CD4-positive, alpha-beta T cell treated with Interleukin-21 for 1 hour (primary cell): ENCODE results near the gene RAPGEF2.
"Not testable (repeated sequence)": the region's sequence is repeated elsewhere in the genome, so short reads cannot be mapped to it uniquely, and the experiment has no call there.

Experiments used
- DNase-seq: peaks from one replicate; pipeline ENCODE4 v3.0.0-alpha.2; 2020

The RAPGEF2 gene

DNA sequence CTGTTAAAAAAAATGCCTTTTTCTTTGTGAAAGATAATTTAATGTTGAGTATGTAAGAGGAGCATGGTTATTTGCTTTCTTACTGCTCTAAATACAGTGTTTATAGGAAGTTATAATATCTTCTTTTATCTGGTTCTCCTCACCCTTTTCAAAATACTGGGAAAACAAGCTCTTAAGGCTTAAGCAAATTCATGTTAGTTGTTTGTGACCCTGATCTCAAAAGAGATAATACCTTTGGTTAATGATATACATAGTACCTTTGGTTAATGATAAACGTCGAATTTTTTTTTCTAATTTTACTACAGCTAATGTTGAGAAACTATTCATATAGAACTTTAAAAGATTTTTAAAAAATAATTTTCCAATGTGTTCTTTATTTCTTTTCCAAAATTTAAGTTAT is 180.1 kb downstream of the RAPGEF2 start:
- no peak for DNase-seq

DNA sequence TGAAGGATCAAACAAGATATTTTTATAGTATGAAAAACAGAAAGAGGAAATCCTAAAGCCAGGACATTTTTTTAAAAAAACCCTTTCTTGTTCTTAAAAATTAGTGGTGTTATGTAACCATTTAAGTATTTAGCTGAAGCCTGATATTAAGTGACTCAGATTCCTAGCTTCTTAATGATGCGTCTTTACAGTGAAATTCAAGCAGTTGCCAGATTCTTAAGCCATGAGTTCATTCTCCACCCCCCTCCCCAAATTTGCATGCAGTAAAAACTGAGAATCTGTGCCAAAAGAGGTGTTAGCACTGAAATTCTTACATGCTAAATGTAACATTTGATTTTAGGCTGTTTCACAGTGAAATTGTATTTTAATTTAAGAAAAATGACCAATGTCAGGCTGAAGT is 180.8 kb downstream of the RAPGEF2 start:
- DNase-seq = no peak

DNA sequence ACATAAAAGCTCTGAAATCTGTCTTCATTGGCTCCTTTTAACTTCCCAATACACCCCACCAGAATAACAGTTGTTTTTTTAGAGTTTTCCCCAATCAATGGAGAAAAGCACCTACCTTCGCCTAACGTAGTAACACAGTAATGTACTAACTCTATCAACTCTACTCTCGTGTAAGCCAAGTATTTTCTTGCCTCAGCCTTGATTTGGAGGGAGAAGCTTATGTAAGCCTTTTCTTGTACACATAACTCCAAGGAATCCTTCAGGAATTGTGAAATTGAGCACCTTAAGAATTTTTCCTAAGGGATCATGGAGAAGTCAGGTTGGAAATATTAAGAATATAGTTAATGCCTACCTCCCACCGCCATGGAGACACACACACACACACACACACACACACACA is 181.2 kb downstream of the RAPGEF2 start:
- DNase-seq = no peak

DNA sequence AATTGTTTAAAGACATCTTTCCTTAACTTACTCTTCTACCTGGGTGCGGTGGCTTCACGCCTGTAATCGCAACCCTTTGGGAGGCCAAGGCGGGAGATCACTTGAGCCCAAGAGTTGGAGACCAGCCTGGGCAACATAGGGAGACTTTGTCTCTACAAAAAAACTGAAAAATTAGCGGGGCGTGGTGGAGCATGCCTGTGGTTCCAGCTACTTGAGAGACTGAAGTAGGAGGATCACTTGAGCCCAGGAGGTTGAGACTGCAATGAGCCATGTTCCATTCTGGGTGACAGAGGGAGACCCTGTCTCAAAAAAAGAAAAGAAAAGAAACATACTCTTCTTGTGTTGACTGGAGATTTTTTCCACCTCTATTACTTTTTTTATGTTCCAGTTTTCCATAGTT is 181.9 kb downstream of the RAPGEF2 start:
- DNase-seq = no peak

DNA sequence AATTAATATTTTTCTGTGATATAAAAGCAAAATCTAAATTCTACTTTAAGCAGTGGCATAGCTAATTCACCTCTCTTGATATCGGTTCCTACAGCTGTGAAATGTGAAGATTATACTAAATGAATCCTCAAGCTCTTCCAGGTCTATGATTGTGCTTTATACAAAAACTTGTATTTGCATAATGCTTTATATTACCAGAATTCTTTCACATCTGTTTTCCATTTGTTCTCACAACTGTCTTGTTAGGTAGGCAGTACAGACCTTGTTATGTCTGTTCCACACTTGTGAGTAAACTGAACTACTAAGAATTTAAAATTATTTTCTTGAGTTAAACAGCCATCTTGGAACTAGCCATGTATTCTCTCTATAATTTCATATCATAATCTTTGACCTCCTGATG is 184.9 kb downstream of the RAPGEF2 start:
- no peak for DNase-seq

DNA sequence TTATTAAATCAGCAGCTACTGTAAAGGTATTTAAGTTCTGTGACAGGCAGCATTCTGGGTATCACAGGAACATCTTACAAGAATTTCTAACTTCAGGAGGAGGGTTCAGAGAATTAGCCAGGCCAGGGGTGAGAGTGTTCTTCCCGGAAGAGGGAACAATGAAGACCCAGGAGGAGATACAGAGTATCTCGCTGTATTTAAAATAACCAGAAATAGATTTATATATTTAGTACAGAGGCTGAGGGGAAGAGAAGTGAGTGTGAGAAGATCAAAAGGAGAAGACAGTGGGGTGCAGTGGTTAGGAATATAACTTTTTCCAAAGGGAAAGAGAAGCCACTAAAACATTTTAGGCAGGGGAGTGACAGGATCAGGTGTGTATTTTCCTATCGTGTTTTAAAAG is 186.8 kb downstream of the RAPGEF2 start:
- DNase-seq = no peak

DNA sequence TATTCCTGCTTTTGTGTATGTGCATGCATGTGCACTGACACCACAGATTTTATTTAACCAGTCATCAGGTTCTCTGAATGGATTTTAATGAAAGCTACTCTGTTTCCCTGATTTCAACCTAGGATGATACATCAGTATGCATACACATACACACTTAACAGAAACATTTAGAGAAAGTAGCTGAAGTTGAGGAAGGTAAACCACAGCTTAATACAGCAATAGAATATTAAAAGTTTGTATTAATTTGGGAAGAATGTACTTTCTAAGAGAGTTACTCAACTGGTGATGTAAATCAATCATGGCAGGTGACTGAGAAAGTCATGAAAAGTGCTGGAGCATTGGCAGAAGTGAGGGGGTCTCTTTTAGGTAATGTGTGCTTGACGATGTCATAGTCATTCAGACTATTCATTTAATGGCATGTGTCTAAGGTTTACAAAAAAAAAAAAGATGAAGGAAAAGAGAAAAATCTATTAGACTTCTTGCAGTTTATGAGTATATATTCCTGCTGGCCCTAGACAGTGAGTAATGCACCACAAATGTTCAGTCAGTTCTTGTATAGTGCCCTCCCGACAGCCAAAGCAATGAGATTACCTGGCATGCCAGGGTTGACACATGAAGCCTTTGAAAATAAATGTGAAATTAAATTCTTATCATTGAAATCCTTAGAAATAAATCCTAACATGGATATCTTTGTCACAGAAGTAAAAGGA is 187.6 kb downstream of the RAPGEF2 start:
- DNase-seq = no peak

DNA sequence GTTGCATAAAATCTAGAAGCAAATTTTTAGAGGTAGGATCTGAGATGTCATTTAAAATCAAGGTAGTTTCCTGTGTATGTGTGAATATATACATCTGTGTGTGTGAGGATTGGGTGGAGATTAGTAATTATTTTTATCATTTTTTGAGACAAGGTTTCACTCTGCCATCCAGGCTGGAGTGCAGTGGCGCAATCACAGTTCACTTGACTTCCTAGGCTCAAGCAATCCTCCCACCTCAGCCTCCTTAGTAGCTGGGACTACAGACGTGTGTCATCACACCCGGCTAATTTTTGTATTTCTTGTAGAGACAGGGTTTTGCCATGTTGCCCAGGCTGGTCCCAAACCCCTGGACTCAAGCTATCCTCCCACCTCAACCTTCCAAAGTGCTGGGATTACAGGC is 188.3 kb downstream of the RAPGEF2 start:
- DNase-seq = no peak

DNA sequence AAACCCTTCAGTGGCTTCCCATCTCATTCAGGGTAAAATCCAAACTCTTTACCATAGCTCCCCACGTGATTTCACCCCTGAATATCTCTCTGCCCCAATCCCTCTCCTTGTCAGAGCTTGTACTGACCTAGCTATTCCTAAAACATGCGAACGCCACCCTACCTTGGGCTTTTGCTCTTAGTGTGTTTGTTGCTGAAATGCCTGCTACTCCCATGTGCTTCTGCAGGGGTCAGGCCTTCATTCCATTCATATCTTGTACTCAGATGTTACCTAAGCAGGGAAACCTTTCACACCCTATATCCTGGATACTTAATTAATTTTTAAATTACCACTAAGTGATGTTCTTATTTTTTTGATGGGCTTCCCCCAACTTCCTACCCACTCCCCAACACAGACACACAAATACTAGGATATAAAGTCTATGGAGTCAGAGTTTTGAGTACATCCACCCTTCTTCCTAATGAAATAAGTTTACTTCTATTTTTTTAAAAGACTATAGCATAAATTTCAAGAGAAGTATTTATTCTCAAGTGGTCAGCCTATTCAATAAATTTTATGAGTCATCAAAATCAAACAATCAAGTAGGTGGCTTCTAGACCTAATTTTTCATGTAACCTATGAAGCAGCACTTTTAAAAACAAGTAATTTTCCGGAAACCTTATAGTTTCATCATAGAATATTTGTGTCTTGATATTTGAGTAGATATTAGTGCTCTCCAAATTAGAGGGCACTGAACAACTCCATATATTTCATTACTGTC is 189.4 kb downstream of the RAPGEF2 start:
- no peak for DNase-seq

DNA sequence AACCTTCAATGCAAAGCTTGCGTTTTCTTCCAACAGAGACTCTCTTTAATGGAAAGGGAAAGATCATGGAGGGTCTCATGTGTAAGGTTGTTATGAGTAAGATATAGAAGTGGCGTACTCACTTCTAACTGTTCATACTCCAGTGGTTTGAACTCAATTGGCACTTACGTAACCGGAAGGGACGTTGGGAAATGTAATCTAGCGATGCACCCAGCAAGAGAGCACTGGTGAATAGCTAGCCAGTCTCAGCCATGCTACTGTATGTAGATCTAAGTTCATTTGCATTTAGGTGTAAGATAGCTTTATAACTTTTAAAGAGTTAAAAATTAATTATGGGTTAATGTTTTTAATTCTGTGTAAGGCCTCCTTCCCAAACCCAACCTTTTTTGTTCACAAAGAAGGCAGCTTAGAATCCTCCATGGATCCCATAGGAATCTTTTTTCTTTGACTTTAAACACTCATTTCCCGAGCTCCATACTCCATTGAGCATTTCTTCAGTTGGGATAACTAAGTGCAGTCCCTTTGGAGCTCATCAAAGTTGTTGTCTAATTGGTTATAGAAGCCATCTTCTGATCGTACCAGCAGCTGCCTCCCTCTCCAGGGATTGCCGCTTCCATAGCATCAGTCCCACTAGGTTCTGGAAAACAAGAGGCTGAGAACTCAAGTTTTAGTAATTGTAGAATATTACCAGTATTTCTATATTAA is 191.1 kb downstream of the RAPGEF2 start:
- DNase-seq = no peak

DNA sequence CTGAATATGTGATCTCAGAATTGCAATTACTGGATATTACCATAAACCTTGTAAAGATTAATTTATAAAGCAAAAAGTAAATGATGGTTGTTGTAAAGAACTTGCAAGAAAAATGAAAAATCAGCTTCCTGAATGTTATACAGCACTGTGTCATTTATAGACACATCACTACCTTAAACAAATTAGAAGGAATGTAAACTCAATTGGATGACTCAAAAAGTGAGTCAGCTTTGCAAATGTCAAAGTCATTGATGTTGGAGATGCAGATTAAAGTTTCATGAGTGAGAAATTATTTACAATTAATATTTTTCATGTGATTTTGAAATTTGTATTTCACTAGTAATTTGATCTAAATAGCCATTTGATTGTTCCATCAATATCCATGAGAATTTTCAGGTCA is 193.2 kb downstream of the RAPGEF2 start:
- DNase-seq = no peak

DNA sequence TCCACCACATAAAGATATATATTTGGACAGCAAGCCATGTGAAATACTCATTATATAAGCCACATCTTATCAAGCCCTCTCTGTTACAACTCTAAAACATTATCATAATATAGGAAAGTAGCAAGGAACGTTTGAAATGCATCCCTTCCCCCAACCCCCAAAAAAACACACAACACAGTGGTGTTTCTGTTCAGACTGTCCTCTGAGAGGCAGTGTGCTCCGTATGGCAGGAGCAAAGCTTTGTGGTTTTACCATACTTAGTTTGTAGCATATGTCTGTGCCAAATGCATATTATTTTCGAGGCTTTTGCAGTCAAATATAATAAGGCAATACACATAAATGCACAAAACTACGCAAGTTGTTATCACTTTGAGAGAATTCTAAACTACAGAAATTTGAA is 194.2 kb downstream of the RAPGEF2 start:
- no peak for DNase-seq

DNA sequence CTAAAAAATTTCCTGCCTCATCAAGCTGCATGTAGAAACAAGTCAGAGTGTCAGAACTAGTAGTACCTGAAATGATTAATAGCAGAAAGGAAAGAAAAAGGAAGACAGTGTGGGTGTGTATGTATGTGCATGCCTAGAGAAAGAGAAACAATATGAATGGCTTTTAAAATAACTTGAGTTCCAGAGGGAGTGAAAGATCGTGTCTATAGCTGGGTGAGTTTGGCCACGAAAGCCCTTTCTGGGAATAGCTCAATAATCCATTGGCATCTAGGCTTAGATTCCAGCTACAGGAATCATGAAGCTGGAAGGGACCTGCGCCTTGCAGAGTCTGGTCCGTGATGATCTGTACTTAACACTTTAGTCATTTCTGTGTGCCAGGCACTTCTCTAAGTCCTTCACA is 195.6 kb downstream of the RAPGEF2 start:
- no peak for DNase-seq

DNA sequence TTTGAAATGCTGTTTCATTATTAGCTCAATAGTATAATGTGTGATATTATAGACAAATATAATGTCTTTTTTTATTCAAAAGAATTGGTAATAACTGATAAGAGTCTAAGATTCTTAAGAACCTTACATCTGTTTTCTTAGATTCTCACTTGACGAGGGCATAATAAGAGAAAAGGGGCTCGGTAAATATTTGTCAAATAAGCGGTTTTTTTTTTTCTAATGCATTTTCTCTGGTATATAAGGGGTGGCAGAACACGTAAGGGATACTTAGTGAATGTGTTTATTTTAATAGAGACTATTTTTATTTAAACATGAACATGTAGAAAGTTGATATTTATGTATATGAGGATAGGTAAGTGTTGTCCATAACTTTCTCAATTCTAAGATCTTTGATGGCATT is 200.6 kb downstream of the RAPGEF2 start:
- DNase-seq = no peak

DNA sequence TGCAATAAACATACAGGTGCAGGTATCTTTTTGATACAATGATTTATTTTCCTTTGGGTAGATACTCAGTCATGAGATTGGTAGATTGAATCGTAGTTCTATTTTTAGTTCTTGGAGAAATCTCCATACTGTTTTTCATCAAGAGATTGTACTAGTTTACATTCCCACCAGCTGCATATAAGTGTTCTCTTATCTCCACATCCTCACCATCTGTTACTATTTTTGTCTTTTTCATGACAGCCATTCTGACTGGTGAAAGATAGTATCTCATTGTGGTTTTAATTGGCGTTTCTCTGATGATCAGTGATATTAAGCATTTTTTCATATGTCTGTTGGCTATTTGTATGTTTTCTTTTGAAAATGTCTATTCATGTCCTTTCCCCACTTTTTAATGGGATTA is 202.2 kb downstream of the RAPGEF2 start:
- DNase-seq = no peak

DNA sequence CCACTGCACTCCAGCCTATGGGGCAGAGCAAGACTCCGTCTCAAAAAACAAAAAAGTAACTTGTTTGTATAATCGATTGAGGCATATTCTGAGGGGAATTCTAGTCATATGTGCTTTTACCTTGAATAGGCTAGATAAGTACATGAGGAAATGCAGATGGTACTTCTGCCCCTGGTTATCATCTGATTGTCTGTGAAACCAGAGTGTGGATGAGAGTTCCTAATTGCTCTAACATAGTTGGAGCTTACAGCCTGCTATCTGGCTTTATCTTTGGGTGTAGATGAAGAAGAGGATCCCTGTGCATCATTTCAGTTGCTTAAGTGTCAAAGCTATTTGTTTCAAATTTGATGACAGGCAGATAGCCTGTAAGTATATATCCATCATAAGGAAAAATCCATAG is 205.1 kb downstream of the RAPGEF2 start:
- DNase-seq = no peak

DNA sequence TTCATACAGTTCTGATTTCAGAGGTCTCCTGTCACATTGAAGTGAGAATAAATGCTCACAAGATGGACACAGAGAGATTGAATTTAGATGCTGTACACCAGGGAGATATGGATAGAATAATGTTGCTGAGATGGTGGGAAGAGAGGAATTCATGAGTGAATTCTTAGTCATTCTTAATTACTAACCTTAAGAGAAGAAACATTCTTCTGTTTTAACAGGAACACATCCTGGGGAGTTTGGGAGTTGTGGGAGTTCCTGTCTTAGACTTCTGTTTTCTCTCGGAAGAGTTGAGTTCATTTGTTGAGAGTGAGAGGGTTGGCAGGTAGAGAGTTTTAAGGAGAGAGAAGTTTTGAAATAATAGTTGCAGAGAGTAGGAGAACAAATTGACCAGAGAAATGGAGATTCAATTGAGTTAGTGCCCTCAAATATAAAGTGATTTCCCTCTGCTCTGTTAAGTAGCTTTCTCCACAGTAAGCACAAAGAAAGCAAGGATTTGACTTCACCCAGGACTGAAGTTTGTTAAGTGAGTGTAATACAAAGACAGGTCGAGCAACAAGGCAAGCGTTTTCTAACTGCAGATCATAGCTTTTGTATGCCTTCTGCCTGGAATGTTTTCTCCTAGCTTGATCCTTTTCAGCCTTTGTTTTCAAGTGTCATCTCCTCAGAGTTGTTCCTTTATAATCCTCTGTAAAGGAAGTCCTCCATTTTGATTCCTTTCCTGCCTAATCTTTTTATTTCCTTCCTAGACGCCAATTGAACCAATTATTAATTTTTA is 205.9 kb downstream of the RAPGEF2 start:
- DNase-seq = no peak

DNA sequence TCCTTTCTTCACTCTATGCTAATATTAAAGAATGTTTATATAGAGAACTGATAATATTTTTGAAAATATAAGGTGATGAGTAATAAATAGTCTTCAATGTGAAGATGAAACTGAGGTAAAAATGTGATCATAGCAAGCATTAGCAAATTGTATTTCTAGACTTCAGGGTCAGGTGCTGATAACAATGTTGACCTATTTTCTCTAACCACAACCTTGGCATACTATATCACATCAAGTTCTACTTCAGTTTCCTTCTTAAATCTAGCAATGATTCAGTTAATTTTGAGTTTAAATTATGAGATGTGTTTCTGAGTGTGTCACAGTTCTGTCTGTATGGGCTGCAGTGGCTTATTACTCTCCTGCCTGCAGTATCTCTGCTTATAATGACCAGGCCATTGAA is 209.4 kb downstream of the RAPGEF2 start:
- DNase-seq = no peak

DNA sequence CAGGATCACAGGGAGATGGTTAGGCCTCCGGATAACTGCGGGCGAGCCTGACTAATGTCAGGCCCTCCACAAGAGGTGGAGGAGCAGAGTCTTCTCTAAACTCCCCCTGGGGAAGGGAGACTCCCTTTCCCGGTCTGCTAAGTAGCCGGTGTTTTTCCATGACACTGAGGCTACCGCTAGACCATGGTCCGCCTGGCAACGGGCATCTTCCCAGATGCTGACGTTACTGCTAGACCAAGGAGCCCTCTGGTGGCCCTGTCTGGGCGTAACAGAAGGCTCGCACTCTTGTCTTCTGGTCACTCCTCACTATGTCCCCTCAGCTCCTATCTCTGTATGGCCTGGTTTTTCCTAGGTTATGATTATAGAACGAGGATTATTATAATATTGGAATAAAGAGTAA is 213.0 kb downstream of the RAPGEF2 start:
- DNase-seq = not testable (repeated sequence)

DNA sequence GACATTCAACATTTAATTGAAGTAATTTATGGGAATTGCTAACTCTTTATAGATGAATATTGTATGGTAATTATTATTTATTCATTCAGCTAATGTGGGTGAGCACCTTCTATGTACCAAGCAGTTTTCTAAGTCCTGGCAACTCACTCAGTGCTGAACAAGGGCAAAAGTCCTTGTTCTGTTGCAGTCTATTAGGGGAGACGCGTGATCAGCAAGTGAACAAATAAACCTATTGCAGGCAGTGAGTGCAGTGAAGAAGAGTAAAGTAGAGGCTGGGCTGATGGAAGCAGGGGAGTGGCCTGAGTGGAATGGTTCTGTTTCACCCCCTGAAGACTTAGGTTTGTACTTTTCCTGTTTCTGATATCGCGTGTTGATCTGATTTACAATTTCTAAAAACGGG is 214.3 kb downstream of the RAPGEF2 start:
- no peak for DNase-seq

DNA sequence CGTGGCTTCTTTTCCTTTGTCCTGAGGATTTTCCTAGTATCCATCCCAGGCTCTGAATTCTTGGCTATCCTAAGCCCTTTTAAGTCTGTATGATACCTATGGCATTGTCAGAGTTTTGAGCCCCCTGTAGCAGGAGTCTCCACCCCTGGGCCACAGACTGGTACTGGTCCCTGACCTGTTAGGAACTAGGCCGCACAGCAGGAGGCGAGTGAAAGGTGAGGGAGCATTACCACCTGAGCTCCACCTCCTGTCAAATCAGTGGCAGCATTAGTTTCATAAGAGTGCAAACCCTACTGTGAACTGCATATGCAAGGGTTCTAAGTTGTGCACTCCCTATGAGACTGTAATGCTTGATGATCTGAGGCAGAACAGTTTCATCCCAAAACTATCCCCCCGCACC is 216.1 kb downstream of the RAPGEF2 start:
- no peak for DNase-seq

DNA sequence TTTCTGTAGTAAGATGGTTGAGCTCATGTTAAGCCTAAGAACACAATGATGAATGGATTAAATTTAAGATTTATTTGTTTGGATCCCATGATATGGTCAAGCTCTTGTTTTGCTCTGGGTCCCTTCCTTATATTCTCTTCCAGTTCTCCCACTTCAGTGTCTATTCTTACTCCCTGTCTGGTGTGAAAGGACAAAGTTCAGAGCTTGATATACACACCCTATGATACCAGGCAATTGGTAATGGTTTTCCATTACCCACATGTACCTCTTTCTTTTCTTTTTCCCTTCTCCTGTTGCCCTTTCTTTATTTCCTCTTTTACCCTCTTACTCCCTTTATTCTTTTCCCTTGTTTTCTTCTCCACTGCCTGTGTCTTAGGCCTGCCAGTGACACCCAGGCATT is 223.6 kb downstream of the RAPGEF2 start:
- no peak for DNase-seq

DNA sequence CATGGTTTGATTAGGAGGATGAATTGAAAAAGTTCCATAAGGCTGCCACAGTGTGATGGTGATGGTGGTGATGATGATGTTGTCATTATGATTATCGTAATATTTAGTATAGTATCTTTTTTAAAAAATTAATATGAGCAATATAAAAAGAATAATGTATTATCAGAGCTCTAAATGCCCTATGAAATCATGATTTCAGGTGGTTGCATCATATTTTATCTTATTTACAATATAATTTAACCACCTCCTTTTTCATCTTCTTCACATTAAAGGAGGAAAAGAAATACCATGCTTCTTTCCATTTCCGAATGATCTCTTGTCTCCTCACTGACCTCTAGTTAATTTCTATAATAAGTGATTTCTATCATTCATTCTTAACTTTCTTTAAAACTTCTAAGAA is 225.9 kb downstream of the RAPGEF2 start:
- no peak for DNase-seq
